GM21529 (cell line): ENCODE data around the gene MT1M.
"Not testable (repeated sequence)": the region's sequence is repeated elsewhere in the genome, so short reads cannot be mapped to it uniquely, and the experiment has no call there.

Experiments
- ATAC-seq: cut with Tn5 transposase; IDR thresholded peaks from one replicate; pipeline ENCODE4 v1.9.1; 2021; ENCODE audit not compliant: unreplicated experiment

MT1M gene

GRCh38 chr16:56632156-56632847 is at the start of gene MT1M:
TSS of gene MT1M (plus strand) at chr16:56632659. CDS start at chr16:56632732, 73 bp downstream.
- ATAC-seq: no peak

GRCh38 chr16:56582911-56583310 is 49.5 kb upstream of the MT1M start:
- not testable (repeated sequence) for ATAC-seq

- no peak for ATAC-seq
These were observed 48.9 kb upstream of the MT1M start for GRCh38 chr16:56583351-56584168.

GRCh38 chr16:56584276-56584675 is 48.2 kb upstream of the MT1M start:
- no peak for ATAC-seq

- ATAC-seq: no peak
These were observed 43.7 kb upstream of the MT1M start for GRCh38 chr16:56588781-56589140.

GRCh38 chr16:56589141-56590039 is 43.1 kb upstream of the MT1M start, which contains the start of gene MT3:
TSS of gene MT3 (plus strand) at chr16:56589528. CDS start at chr16:56589591, 63 bp downstream.
- ATAC-seq: no peak

- ATAC-seq: no peak
These were observed 40.9 kb upstream of the MT1M start for GRCh38 chr16:56591377-56592060.

- ATAC-seq: no peak
These were observed 38.7 kb upstream of the MT1M start for GRCh38 chr16:56593573-56594291.

GRCh38 chr16:56594292-56594619 is 38.2 kb upstream of the MT1M start:
- ATAC-seq: no peak

- ATAC-seq: no peak
These were observed 32.0 kb upstream of the MT1M start for GRCh38 chr16:56600398-56600999.

GRCh38 chr16:56601325-56601724 is 31.1 kb upstream of the MT1M start:
- no peak for ATAC-seq

GRCh38 chr16:56603589-56603988 is 28.9 kb upstream of the MT1M start:
- no peak for ATAC-seq

GRCh38 chr16:56604966-56605365 is 27.5 kb upstream of the MT1M start:
- ATAC-seq: no peak

GRCh38 chr16:56605475-56605874 is 27.0 kb upstream of the MT1M start:
- no peak for ATAC-seq

- no peak for ATAC-seq
These were observed 26.4 kb upstream of the MT1M start for GRCh38 chr16:56606071-56606475.

GRCh38 chr16:56606476-56607108 is 25.9 kb upstream of the MT1M start:
- ATAC-seq: no peak

GRCh38 chr16:56607109-56607618 is 25.3 kb upstream of the MT1M start:
- no peak for ATAC-seq

GRCh38 chr16:56607675-56608042 is 24.8 kb upstream of the MT1M start:
- ATAC-seq: no peak
